Measurements from ENCODE around the gene CAMK2D.

The CAMK2D gene

DNA sequence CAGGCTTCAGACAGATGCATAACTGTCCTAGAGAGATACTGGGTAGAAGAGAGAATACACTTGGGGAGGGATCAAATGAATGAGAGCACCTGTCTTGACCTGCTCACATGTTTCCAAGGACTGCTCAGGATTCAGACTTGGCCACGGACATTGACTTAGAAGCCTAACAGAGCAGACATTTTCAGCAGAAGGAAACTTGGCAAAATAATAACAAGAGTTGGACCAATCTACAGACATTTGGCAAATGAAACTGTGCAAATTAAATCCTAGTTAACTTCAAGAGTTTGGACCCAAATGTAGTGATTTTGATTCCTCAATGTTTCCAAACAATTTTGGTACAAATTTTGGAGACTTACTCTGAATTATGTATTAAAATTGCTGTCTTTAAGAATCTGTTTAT is 223.9 kb downstream of the CAMK2D start:
- no peak for DNase-seq (ENCODE audit: low read depth in 1 of 2, low spot score in 1 of 2)

- no peak for DNase-seq (ENCODE audit: low read depth in 1 of 2, low spot score in 1 of 2)
Observed at GRCh38 chr4:113537203-113537602, 224.3 kb downstream of the CAMK2D start.

DNA sequence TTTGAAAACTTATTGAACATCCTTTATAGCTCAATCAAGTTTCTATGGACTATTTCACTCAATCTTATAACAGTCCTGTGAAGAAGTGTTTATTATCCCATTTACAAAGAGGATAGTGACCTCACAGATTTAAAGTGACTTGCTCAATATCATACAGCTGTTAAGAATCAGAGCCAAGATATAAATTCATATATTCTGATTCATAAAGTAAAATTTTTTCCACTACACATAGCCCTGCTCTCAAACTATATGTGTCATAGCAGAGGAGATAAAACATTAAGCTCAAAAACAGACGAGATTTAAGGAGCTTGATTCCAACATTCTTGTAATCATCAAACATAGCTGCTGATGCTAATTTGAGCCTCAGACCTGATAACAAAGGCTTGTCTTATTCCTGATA is 226.8 kb downstream of the CAMK2D start:
- no peak for DNase-seq (ENCODE audit: low read depth in 1 of 2, low spot score in 1 of 2)

DNA sequence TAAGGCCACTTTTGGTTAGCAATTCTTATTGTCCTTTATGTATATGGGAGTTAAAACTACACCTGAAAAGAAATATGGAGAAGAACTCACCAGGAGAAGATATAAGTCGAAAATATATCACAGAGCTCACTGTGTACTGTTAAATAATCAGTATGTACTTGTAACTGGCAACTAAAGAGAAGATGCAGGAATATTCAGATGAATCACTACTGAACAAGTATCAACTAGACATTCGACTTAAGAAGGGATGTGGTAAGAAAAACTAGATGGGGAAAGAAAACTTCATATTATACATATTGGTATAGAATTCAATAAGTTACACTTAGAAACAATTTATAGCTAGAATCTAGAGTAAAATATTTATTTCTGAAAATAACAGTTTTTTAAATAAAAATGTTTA is 230.0 kb downstream of the CAMK2D start:
- no peak for DNase-seq (ENCODE audit: low read depth in 1 of 2, low spot score in 1 of 2)

- DNase-seq (ENCODE audit: low read depth in 1 of 2, low spot score in 1 of 2): no peak
Observed at GRCh38 chr4:113528395-113528794, 233.1 kb downstream of the CAMK2D start.

DNA sequence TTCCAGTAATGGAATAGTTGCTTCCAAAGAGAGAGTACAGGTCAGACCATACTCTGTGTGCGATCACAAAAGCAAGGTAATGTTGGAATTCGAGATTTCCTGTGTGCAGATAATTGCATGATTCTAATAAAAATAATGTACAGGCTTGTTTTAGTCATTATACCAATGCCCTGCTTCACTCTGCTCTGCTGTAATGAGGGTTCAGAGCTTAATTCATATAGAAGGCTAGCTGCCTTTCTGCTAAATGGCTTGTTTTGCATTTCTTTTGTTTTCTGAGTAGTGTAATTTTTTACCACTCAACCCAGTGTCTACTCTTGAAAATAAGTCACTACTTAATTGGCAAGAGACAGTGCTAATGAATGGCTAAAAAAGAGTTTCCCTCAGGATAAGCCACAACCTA is 236.0 kb downstream of the CAMK2D start:
- DNase-seq (ENCODE audit: low read depth in 1 of 2, low spot score in 1 of 2): no peak

- no peak for DNase-seq (ENCODE audit: low read depth in 1 of 2, low spot score in 1 of 2)
Observed at GRCh38 chr4:113524505-113525186, 236.9 kb downstream of the CAMK2D start.

- no peak for DNase-seq (ENCODE audit: low read depth in 1 of 2, low spot score in 1 of 2)
Observed at GRCh38 chr4:113524096-113524495, 237.4 kb downstream of the CAMK2D start.

DNA sequence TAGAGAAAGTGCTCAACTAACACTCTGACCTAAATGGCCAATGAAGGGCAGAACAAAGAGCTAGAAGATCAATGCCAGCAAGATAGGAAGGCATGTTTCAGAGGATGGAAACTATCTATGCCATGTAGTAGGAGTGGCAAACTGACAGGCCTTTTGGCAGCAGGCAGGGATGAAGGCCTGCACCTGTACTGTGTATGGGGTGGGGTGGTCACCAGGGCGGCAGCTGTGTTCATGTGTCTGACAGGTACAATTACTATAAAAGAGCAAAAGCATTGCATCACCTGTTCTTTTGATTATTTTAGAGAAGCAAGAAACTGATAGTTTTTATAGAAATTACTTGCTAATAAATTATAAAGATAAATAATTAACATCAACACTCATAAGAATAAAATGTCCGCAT is 239.1 kb downstream of the CAMK2D start:
- no peak for DNase-seq (ENCODE audit: low read depth in 1 of 2, low spot score in 1 of 2)

GRCh38 chr4:113513382-113513781 is 248.2 kb downstream of the CAMK2D start:
- DNase-seq (ENCODE audit: low read depth in 1 of 2, low spot score in 1 of 2): no peak

DNA sequence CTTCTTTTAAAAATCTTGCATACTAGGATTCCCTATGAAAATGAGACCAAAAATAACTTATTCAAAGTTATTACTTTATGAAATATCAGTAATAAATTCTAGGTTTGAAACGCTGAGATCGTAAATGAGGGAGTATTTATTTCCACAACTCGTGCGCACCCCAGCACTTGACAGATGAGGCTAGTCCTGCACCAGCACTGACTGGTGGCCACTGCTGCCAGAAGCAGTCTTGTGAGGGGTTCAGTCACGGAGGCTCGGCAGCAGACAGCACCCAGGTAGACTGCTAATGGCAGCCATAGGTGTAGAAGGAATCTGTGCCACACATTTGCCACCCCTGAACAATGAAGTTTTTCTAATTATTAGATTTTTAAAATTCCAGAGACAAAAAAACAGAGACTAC is 248.7 kb downstream of the CAMK2D start:
- DNase-seq (ENCODE audit: low read depth in 1 of 2, low spot score in 1 of 2): no peak

- no peak for DNase-seq (ENCODE audit: low read depth in 1 of 2, low spot score in 1 of 2)
Observed at GRCh38 chr4:113511944-113512343, 249.6 kb downstream of the CAMK2D start.

- no peak for DNase-seq (ENCODE audit: low read depth in 1 of 2, low spot score in 1 of 2)
Observed at GRCh38 chr4:113509851-113510250, 251.7 kb downstream of the CAMK2D start.

GRCh38 chr4:113505044-113505443 is 256.5 kb downstream of the CAMK2D start:
- DNase-seq (ENCODE audit: low read depth in 1 of 2, low spot score in 1 of 2): no peak

GRCh38 chr4:113504422-113504821 is 257.1 kb downstream of the CAMK2D start:
- DNase-seq (ENCODE audit: low read depth in 1 of 2, low spot score in 1 of 2): no peak

DNA sequence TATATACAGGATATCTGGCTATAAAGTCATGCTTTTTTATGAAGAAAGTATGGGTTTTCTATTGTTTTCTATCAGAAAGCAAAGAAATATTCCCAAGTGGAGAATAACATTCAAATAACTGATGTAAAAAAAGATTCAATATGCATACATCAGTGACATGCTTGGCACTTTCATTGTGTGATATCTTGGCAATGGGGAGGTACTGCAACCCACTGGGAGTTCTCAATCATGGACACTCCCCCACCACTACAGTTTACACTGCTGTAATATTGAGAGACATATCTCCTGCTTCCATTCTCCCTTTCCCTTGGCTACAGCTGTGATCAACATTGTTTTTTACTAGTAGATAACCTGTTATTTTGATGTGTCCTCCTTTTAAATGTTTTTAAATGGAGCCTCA is 257.8 kb downstream of the CAMK2D start:
- DNase-seq (ENCODE audit: low read depth in 1 of 2, low spot score in 1 of 2): no peak

DNA sequence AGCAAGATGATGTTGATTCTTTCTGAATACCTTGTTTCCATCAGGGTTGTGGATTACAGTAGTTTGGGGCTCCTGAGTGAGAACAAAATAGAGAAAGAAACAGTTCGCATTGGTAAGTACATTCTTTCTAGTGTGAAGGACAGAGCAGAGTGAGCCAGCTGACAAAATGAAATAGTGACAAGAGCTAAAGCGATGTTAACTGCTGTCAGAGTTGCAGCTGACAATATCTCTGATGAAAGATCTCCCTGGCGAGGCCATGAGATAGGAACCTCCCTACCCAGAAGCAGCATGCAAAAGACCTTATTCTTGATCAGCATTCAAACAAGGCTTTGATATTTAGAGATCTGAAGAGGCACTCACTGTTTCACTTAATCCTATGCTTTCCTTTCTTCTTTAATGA is 258.6 kb downstream of the CAMK2D start:
- no peak for DNase-seq (ENCODE audit: low read depth in 1 of 2, low spot score in 1 of 2)

DNA sequence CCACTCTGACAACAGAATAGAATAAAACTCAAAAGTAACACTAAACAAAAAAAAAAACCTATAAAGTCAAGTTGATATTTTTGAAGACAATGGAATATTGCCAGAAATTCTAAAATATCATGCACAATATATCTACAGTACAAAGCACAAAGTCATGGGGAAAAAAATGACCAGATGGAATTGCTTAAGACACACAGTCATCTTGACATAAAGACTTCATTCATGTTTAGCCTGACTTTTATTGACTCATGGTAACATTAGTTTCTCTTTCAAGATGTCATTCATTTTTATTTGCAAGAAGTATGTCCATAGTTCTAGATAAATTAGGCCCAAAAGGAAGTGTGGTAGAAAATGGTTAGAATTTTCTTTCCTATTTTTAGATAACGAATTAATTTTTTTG is 259.1 kb downstream of the CAMK2D start:
- no peak for DNase-seq (ENCODE audit: low read depth in 1 of 2, low spot score in 1 of 2)

- no peak for DNase-seq (ENCODE audit: low read depth in 1 of 2, low spot score in 1 of 2)
Observed at GRCh38 chr4:113500424-113500823, 261.1 kb downstream of the CAMK2D start.

DNA sequence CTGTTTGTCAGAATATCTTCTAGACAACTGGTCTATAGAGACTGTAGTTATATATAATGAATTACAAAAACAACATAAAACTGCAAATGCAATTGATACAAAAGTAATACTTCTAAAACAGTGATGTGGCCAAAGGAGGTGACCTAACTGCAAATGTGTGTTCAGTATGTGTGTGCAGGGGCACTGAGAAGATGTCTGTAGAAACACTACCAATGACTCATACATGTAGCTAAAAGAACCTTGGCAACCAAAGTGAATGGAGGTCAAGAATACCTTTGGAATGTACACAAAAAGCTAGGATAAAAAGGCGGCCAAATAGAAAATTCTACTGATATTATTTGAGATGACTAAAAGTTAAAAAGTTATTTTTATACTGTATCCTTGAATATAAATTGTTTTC is 261.8 kb downstream of the CAMK2D start:
- DNase-seq (ENCODE audit: low read depth in 1 of 2, low spot score in 1 of 2): no peak

DNA sequence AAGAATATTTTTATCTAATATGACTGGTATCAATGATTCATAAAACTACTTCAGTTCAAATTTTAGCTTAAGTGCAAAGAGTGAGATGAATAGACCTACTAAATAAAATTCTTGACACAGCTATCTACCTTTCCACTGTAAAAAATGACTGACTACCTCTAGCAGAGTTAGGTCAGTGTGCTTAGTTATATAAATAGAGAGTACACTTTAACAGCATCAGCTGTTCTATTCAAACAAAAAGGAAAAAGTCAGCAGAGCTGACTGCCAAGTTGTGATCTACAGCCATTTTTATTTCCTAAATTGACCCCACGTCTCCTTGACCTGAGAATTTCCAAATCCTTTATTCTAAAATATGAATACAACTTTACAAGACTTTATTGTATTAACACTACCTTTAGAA is 262.4 kb downstream of the CAMK2D start:
- no peak for DNase-seq (ENCODE audit: low read depth in 1 of 2, low spot score in 1 of 2)

GRCh38 chr4:113497154-113497884 is 264.2 kb downstream of the CAMK2D start:
- DNase-seq (ENCODE audit: low read depth in 1 of 2, low spot score in 1 of 2): no peak

- DNase-seq (ENCODE audit: low read depth in 1 of 2, low spot score in 1 of 2): no peak
Observed at GRCh38 chr4:113496698-113497097, 264.8 kb downstream of the CAMK2D start.
